Upper lobe of left lung (tissue), 4 donors: ENCODE measurements around the gene GATD1.

Experiments
- CTCF ChIP-seq, 6 experiments: fragments of 450-650 bp in 4 of 6; fragments of 200-600 bp in 2 of 6; sonication (generic) in 2 of 6; IDR thresholded peaks; one replicate each; pipeline ENCODE4 v1.5.1; 2016 to 2019; ENCODE audit warnings: antibody characterized with exemption in 6 of 6
- POLR2A ChIP-seq, 4 donors: fragments of 450-650 bp; IDR thresholded peaks; one replicate each; pipeline ENCODE4 v1.5.1; 2016 to 2017; ENCODE audit warnings: antibody characterized with exemption in 4 of 4, mild to moderate bottlenecking in 2 of 4

DNA sequence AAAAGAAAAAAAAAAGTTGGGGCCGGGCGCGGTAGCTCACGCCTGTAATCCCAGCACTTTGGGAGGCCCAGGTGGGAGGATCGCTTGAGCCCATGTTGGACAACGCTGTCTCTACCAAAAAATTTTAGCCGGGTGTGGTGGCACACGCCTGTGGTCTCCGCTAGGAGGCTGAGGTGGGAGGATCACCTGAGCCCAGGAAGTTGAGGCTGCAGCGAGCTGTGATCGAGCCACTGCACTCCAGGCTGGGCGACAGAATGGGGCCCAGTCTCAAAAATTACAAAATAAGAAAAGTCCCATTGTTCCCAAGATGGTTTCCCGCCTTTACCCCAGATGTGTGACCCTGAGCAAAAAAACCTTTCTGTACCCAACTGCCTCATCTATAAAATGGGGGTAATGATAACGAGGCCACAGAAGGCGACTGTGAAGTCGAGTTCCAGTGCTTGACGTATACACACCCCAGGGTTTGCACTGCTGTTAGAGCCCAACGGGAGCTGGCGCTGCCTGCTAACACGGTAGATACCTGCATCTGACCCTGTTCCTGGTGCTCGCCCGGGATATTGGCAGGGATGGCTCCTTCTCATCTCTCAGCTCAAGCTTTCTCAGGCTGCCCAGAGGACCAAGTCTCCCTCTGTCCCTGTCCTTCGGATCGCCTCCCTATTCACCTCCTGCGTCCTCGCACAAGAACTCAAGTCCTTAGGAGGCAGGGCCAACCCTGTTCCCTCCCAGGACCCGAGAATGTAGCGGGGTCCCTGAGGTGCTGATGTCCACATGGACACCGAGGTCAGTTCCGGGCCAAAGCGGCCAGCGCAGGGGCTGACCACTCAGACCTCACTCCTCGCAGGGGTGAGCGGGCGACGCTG, 31.4 kb upstream of the GATD1 start:
- TF ChIP-seq POLR2A (IDR thresholded peaks at IDR 0.05): no peak
- TF ChIP-seq CTCF (IDR thresholded peaks at IDR 0.05): no peak
